ENCODE measurements around the gene ELP4.

DNA sequence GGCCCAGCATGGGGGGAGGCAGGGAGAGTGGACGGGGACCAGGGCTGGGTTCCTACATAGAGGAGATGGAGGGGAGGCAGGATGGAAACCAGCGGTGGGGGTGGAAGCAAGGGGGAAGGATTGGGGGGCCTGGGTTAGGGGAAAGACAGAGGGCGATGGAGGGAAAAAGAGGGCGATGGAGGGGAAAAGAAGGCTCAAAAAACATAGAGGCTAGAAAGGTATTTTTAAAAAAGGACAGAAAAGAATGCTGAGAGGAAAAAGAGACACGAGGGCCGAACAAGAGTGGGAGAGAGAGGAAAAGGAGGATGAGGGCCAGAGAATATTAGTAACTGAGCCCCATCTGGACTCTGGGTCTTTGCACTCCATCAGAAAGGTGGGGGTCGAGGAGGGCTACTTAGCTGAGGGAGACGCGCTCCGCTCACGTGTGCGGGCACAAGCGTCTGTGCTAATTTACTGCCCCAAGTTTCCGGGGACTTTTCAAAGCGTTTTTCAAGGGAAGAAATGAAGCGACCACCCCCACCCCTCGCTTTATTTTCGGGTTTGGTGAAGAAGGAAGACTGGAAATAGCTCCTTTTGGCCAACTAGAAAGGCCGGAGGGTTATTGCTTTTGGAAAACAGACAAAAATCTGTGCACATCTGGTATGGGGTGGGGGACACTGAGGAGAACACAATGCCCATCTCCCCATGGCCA, 287.1 kb downstream of the ELP4 start:
- TF ChIP-seq, protein P1, sequence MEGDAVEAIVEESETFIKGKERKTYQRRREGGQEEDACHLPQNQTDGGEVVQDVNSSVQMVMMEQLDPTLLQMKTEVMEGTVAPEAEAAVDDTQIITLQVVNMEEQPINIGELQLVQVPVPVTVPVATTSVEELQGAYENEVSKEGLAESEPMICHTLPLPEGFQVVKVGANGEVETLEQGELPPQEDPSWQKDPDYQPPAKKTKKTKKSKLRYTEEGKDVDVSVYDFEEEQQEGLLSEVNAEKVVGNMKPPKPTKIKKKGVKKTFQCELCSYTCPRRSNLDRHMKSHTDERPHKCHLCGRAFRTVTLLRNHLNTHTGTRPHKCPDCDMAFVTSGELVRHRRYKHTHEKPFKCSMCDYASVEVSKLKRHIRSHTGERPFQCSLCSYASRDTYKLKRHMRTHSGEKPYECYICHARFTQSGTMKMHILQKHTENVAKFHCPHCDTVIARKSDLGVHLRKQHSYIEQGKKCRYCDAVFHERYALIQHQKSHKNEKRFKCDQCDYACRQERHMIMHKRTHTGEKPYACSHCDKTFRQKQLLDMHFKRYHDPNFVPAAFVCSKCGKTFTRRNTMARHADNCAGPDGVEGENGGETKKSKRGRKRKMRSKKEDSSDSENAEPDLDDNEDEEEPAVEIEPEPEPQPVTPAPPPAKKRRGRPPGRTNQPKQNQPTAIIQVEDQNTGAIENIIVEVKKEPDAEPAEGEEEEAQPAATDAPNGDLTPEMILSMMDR (IDR thresholded peaks at IDR 0.05; ENCODE audit: low read length): no peak
- TF ChIP-seq EZH2 (IDR thresholded peaks at IDR 0.05; ENCODE audit: borderline replicate concordance, low read length): no peak
